HG02885 (cell line): ENCODE data around the gene PACRG.

Experiments
- ATAC-seq: cut with Tn5 transposase; IDR thresholded peaks from one replicate; pipeline ENCODE4 v1.9.1; 2021; ENCODE audit warnings: mild to moderate bottlenecking; ENCODE audit not compliant: unreplicated experiment, poor library complexity

The PACRG gene

DNA sequence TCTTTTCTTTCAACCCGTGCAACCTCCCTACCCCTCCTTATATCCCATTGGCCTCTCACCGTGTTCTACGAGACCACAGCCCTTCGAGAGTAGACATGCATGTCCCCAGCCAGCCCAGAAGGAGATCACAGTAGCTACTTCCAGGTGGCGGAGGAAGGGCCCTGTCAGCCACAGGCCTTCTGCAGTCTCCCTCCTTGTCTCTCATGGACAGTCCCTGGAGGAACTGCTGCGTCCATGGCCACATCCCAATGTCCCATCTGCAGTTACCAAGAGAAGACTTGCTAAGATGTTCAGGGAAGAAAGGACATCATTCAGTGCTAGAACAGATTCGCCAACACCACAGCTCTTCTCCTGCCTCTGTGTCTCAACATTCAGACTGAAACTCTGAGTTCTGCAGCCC, 625.2 kb downstream of the PACRG start:
- ATAC-seq, result no peak

DNA sequence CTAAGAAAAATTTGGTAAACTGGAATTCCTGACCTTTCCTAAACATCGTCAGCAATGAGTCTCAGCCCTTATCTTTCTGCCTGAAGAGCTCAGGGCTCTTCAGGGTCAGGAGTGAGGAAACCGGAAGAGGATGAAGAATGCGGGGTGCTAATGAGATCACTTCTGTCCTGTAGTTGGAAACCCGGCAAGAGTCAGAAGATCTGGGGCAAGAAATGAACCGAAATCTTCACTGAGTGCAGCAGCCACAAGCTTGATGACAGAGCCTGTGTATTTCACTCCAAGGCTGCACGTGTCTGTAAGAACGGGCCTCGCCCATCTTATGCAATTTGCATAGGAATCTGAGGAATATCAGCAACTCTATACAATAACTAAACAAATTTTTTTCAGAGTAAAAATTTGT, 626.3 kb downstream of the PACRG start:
- no peak for ATAC-seq

DNA sequence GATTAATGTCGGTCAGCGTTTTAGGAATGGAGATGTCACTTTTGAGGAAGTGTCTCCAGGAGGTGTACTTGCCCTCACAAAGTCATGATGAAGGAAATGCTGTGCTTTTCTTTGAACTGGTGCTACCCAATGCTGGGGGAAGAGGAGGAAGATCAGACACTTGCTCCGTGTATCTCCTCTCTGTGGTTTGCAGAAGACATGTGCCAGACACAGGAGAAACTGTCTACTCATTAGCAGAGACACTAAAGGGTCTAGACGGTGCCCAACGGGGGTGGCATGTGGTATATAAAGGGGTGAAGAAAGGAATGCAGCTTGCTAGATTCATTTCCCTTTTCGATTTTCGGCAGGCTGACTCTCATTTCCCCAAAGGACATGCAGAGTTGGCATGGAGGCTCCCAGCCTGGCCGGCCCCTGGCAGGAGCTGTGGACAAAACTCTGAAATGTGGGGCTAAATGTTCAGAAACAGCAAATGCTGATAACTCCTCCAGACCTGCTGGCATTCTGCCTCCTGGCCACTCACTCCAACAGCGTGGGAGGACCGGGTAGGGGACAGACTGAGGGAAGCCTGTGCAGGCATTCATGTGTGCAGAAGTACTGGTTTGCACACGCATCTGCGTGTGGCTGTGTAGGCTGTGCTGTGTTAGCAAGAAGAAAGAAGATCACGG, 627.1 kb downstream of the PACRG start:
- ATAC-seq, result peak; percentile 87

DNA sequence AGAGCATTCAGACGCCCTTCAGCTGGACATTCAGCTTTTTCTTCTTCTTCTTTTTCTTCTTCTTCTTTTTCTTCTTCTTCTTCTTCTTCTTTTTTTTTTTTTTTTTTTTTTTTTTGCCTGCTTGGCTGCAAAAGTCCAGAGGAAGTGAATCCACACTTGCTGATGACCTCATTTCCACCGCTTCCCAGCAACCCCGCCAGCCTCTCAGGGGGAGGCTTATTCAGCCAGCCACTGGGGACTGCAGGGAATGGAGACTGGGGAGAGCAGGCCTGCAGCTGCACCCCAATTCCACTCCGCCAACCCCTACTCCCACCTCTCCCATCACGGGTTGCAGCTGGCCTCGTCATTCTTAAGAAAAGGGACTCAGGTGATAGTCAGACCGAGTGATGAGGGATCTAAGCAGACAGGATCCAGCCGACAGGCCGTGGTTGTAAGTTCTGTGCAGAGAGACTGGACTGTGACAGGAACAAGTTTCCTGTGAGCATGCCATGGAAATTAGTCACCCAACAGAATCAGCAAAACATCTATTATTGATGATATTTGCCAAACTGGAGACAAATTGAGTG, 627.7 kb downstream of the PACRG start:
- peak; percentile 54 for ATAC-seq

DNA sequence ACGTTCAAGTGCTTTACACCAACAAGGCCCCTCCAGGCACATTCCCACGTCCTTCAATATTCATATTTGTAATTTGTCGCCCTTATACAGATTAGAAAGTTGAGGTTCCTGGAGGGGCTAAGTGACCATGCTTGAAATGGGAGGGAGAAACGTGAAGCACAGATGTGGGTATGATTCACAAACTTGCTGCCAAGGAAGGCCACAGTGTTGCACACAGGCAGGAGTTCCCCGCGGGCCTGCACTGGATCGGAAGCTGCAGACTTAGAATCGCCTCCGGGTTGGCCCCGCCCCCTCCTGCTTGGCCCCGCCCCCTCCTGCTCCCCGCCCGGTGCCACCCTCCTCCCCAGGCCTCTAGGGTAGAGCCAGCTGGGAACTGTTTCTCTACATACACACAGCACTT, 628.5 kb downstream of the PACRG start:
- ATAC-seq, result no peak

DNA sequence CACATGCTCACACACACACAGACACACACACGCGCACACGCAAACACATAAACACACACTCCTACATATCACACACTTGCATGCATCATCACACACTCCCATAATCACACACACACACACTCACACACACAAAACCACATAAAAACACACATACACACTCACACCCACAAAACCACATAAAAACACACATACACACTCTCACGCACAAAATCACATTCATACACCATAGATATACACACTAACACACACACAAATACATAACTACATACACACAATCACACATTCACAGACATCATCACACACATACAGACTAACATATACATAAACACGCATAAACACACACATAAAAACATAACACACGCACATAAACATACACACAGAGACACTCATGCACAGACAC, 629.0 kb downstream of the PACRG start:
- ATAC-seq, result no peak

DNA sequence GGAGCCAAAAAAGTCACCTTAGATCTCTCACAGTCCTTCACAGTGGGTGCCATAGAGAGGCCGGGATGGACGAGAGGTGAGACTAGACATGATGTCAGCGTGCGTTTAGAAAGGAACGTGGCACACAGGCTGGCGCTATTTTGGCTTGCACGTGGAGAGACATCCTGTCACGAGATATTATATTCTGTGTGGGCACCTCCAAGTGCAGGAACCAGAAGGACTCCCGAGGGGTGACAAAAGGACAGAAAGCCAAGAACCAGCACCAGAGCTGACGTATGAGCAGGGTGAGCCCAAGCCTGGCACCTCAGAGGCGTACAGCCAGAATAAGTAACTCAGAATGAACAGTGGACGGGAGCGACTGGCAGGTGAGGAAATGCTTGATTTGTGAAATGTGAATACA, 636.9 kb downstream of the PACRG start:
- ATAC-seq, result no peak
